Lung (tissue), 12 donors: ENCODE data around the gene SH3TC1. TPM values are rescaled to one million over a fixed set of nuclear protein-coding genes. Genes with fewer than 3 reads are reported as not detected.

Experiments
- ATAC-seq: fragments of 200-7000 bp; cut with Tn5 transposase; one replicate; pipeline ENCODE4 v1.9.1; 2020; ENCODE audit warnings: moderate number of reproducible peaks; ENCODE audit not compliant: insufficient read depth, low FRiP score
- DNase-seq, 3 donors: peaks; one replicate each; pipeline ENCODE4 v3.0.0-alpha.2; 2013 to 2017
- H3K27ac ChIP-seq, 2 donors: one replicate each; pipeline ENCODE4 v1.5.1; 2013; ENCODE audit warnings: mild to moderate bottlenecking in 2 of 2, moderate library complexity in 2 of 2, control low read depth in 1 of 2, inconsistent platforms in 1 of 2, low read depth in 1 of 2, low read length in 1 of 2
- H3K27me3 ChIP-seq, 3 donors: one replicate each; pipeline ENCODE4 v1.5.1; 2013; ENCODE audit warnings: low read length in 2 of 3; ENCODE audit not compliant: control insufficient read depth in 3 of 3, insufficient read depth in 3 of 3
- H3K36me3 ChIP-seq, 4 donors: one replicate each; pipeline ENCODE4 v1.5.1; 2013; ENCODE audit warnings: low read length in 4 of 4, mild to moderate bottlenecking in 1 of 4, moderate library complexity in 1 of 4; ENCODE audit not compliant: control insufficient read depth in 4 of 4, insufficient read depth in 4 of 4
- H3K4me1 ChIP-seq, 5 donors: one replicate each; pipeline ENCODE4 v1.5.1; 2013; ENCODE audit warnings: low read length in 5 of 5, mild to moderate bottlenecking in 2 of 5, moderate library complexity in 1 of 5; ENCODE audit not compliant: control insufficient read depth in 5 of 5, insufficient read depth in 5 of 5
- H3K4me3 ChIP-seq: one replicate; pipeline ENCODE4 v1.5.1; 2013; ENCODE audit warnings: mild to moderate bottlenecking, control low read depth, moderate library complexity
- H3K9ac ChIP-seq, 2 donors: one replicate each; pipeline ENCODE4 v1.5.1; 2013; ENCODE audit warnings: low read length in 2 of 2, control low read depth in 1 of 2; ENCODE audit not compliant: insufficient read depth in 1 of 2
- H3K9me3 ChIP-seq, 4 donors: one replicate each; pipeline ENCODE4 v1.5.1; 2013; ENCODE audit warnings: low read length in 3 of 4, mild to moderate bottlenecking in 1 of 4, moderate library complexity in 1 of 4; ENCODE audit not compliant: control insufficient read depth in 4 of 4, insufficient read depth in 3 of 4
- CTCF ChIP-seq: IDR thresholded peaks from 2 replicates; pipeline ENCODE4 v1.5.1; 2012; ENCODE audit warnings: mild to moderate bottlenecking; ENCODE audit errors: control extremely low read depth, extremely low read depth
- WGBS, 2 donors: extraction: QIAGEN DNeasy Blood & Tissue Kit; methylation state at CpG; one replicate each; pipeline ENCODE4 v1.1.7; 2013; 5-methylcytosine and 5-hydroxymethylcytosine counted together
- polyA plus RNA-seq, 2 donors: library from polyadenylated mRNA; stranded (reverse); fragments of 200-250 nt; gene quantifications; one replicate each; pipeline ENCODE4 v1.2.1, GENCODE V29; 2013
- total RNA-seq, 2 donors: library from RNA; depleted of rRNA in 1 of 2; stranded (reverse); fragments of >200 nt in 1 of 2; gene quantifications; one replicate each; pipeline ENCODE4 v1.2.1, GENCODE V29; 2014 to 2021
- donor health status: control.
- donor health status: control.
- donor health status: Bipolar disorder and iron deficiency.
- donor health status: healthy.
- donor health status: DM: yes; HTN: yes; CAD: no.

The SH3TC1 gene
- total and polyA plus RNA-seq, 4 donors = 21.4 to 67.3 (median 38.1) TPM

- Histone ChIP-seq H3K36me3 (no peaks in the 10 kb centered on the region), H3K9me3 (no peaks in the 10 kb centered on the region), H3K27ac (no peak overlapping the region), H3K4me3 (no peak overlapping the region), H3K4me1 (peaks cover 0 to 8% (median 3%) of the 10 kb centered on the region in 5 donors), H3K27me3 (no peaks in the 10 kb centered on the region), H3K9ac (no peak overlapping the region)
- no peak for TF ChIP-seq CTCF
- ATAC-seq (no peak), DNase-seq (no peak)
- whole genome bisulfite sequencing, 2 donors = 40 to 70% methylated on average over 25 of the region's 25 CpGs
These were observed 62.9 kb downstream of the SH3TC1 start for GRCh38 chr4:8261851-8262535.

- H3K4me1 ChIP-seq = peaks cover 0 to 14% (median 3%) of the 10 kb centered on the region in 5 donors
- no peak overlapping the region for H3K9ac ChIP-seq
- no peak overlapping the region for H3K27ac ChIP-seq
- WGBS, 2 donors = 86 to 91% methylated on average over 23 of the region's 23 CpGs
- DNase-seq (no peak), ATAC-seq (no peak)
- no peaks in the 10 kb centered on the region for H3K27me3 ChIP-seq
- no peaks in the 10 kb centered on the region for H3K36me3 ChIP-seq
- no peak for TF ChIP-seq CTCF
- H3K9me3 ChIP-seq = no peaks in the 10 kb centered on the region
- H3K4me3 ChIP-seq = no peak overlapping the region
These were observed 63.7 kb downstream of the SH3TC1 start for GRCh38 chr4:8262637-8263322.

- H3K27ac ChIP-seq = no peak overlapping the region
- no peaks in the 10 kb centered on the region for H3K27me3 ChIP-seq
- no peak for TF ChIP-seq CTCF
- no peaks in the 10 kb centered on the region for H3K36me3 ChIP-seq
- 91 to 97% methylated on average over 10 of the region's 10 CpGs for WGBS, 2 donors
- no peak overlapping the region for H3K9ac ChIP-seq
- H3K4me1 ChIP-seq = peaks cover 0 to 14% (median 3%) of the 10 kb centered on the region in 5 donors
- ATAC-seq = no peak
- no peak for DNase-seq
- no peak overlapping the region for H3K4me3 ChIP-seq
- H3K9me3 ChIP-seq = no peaks in the 10 kb centered on the region
These were observed 64.3 kb downstream of the SH3TC1 start for GRCh38 chr4:8263397-8263796.
